HepG2 (cell line): ENCODE results near the gene MOG. TPM values are rescaled to one million over a fixed set of nuclear protein-coding genes. Genes with fewer than 3 reads are reported as not detected.

Experiments
- CCAR2 ChIP-seq: fragments of 200-400 bp; formaldehyde crosslinking; optimal IDR thresholded peaks from 2 replicates; pipeline ENCODE3; 2018; ENCODE audit warnings: low read depth, mild to moderate bottlenecking, low read length, moderate library complexity
- CREM ChIP-seq, 2 experiments: sonication (generic) in 1 of 2; formaldehyde crosslinking in 1 of 2; IDR thresholded peaks; 2 replicates each; pipeline versions ENCODE4 v1.4.0 to v1.6.1; 2016 to 2020; ENCODE audit warnings: antibody characterized with exemption in 1 of 2, mild to moderate bottlenecking in 1 of 2, missing genetic modification reagents in 1 of 2
- EHMT2 ChIP-seq: fragments of 200-600 bp; sonication (generic); IDR thresholded peaks from 2 replicates; pipeline ENCODE4 v1.7.0; 2017; ENCODE audit warnings: antibody characterized with exemption, low read depth, low read length, borderline replicate concordance
- GATAD1 ChIP-seq: IDR thresholded peaks from 2 replicates; pipeline ENCODE4 v1.6.1; 2016; ENCODE audit warnings: missing genetic modification reagents, missing compliant biosample characterization
- ISL2 ChIP-seq: sonication (generic); formaldehyde crosslinking; IDR thresholded peaks from 2 replicates; pipeline ENCODE4 v1.5.0; 2020; ENCODE audit warnings: missing genetic modification reagents
- MEIS1 ChIP-seq: sonication (generic); formaldehyde crosslinking; IDR thresholded peaks from 2 replicates; pipeline ENCODE4 v1.9.0; 2021; ENCODE audit warnings: mild to moderate bottlenecking, missing genetic modification reagents, moderate library complexity, borderline replicate concordance
- NFRKB ChIP-seq: fragments of 450-650 bp; IDR thresholded peaks from 2 replicates; pipeline ENCODE4 v1.6.1; 2017
- PAWR ChIP-seq: sonication (generic); formaldehyde crosslinking; IDR thresholded peaks from 2 replicates; pipeline ENCODE4 v1.4.0; 2020; ENCODE audit warnings: missing genetic modification reagents, mild to moderate bottlenecking, borderline replicate concordance
- POGZ ChIP-seq: sonication (generic); formaldehyde crosslinking; IDR thresholded peaks from 2 replicates; pipeline ENCODE4 v1.4.0; 2020; ENCODE audit warnings: mild to moderate bottlenecking, missing genetic modification reagents
- POLR2AphosphoS2 ChIP-seq: IDR thresholded peaks from 2 replicates; pipeline ENCODE4 v1.6.1; 2011; ENCODE audit warnings: low read depth, low read length, improper control_type of control experiment
- RAD51 ChIP-seq: fragments of 450-650 bp; IDR thresholded peaks from 2 replicates; pipeline ENCODE4 v1.6.1; 2016; ENCODE audit warnings: borderline replicate concordance
- ZBTB42 ChIP-seq: sonication (generic); formaldehyde crosslinking; IDR thresholded peaks from 2 replicates; pipeline ENCODE4 v1.5.0; 2020; ENCODE audit warnings: mild to moderate bottlenecking, missing genetic modification reagents
- ZFP41 ChIP-seq: sonication (generic); formaldehyde crosslinking; IDR thresholded peaks from 2 replicates; pipeline ENCODE4 v1.4.0; 2020; ENCODE audit warnings: mild to moderate bottlenecking, missing genetic modification reagents, borderline replicate concordance
- ZNF451 ChIP-seq: sonication (generic); formaldehyde crosslinking; IDR thresholded peaks from 2 replicates; pipeline ENCODE4 v1.5.0; 2020; ENCODE audit warnings: mild to moderate bottlenecking, missing genetic modification reagents
- ZNF567 ChIP-seq: sonication (generic); formaldehyde crosslinking; IDR thresholded peaks from 2 replicates; pipeline ENCODE4 v1.8.1; 2023; ENCODE audit warnings: mild to moderate bottlenecking, missing genetic modification reagents, borderline replicate concordance
- ZNF572 ChIP-seq: sonication (generic); formaldehyde crosslinking; IDR thresholded peaks from 2 replicates; pipeline ENCODE4 v1.5.1; 2020; ENCODE audit warnings: mild to moderate bottlenecking, missing genetic modification reagents
- ZNF788 ChIP-seq: sonication (generic); formaldehyde crosslinking; IDR thresholded peaks from 2 replicates; pipeline ENCODE4 v1.5.0; 2020; ENCODE audit warnings: mild to moderate bottlenecking, missing genetic modification reagents, borderline replicate concordance
- polyA plus RNA-seq, 8 experiments: library from polyadenylated mRNA; depleted of rRNA in 3 of 8; stranded (reverse) in 7 of 8; unstranded in 1 of 8; fragments of >200 nt; fragmentation: Illumina TruSeq in 4 of 8; extraction: Trizol in 4 of 8; gene quantifications; 2 replicates each; pipeline versions ENCODE4 v1.2.1 to v1.2.3, GENCODE V29; 2011 to 2016; ENCODE audit warnings: low read depth in 4 of 8, missing spikeins in 1 of 8, mixed read lengths in 1 of 8; ENCODE audit not compliant: insufficient read depth in 1 of 8
- total RNA-seq, 5 experiments: library from RNA; depleted of rRNA; stranded (reverse); fragments of >200 nt; fragmentation: Illumina TruSeq; extraction: Trizol; gene quantifications; 2 replicates each; pipeline ENCODE4 v1.2.3, GENCODE V29; 2016; ENCODE audit warnings: low read depth in 1 of 5
- TF ChIP-seq, protein P1 (sequence below): sonication (generic); formaldehyde crosslinking; IDR thresholded peaks from 2 replicates; pipeline ENCODE4 v1.4.0; 2020; ENCODE audit warnings: mild to moderate bottlenecking, missing genetic modification reagents, borderline replicate concordance
- TF ChIP-seq, protein P2 (sequence below): IDR thresholded peaks from 2 replicates; pipeline ENCODE4 v1.6.1; 2016; ENCODE audit warnings: missing compliant biosample characterization, missing genetic modification reagents, borderline replicate concordance
- TF ChIP-seq, protein P3 (sequence below): sonication (generic); formaldehyde crosslinking; IDR thresholded peaks from 2 replicates; pipeline ENCODE4 v1.4.0; 2020; ENCODE audit warnings: missing genetic modification reagents, mild to moderate bottlenecking, borderline replicate concordance
- TF ChIP-seq, protein P4 (sequence below): sonication (generic); formaldehyde crosslinking; IDR thresholded peaks from 2 replicates; pipeline ENCODE4 v1.4.0; 2020; ENCODE audit warnings: missing genetic modification reagents

The MOG gene
- total and polyA plus RNA-seq, 2 of the 13 experiments (the other 11 are each of a cell fraction or from before 2014, with no cell fraction given), result not detected

DNA sequence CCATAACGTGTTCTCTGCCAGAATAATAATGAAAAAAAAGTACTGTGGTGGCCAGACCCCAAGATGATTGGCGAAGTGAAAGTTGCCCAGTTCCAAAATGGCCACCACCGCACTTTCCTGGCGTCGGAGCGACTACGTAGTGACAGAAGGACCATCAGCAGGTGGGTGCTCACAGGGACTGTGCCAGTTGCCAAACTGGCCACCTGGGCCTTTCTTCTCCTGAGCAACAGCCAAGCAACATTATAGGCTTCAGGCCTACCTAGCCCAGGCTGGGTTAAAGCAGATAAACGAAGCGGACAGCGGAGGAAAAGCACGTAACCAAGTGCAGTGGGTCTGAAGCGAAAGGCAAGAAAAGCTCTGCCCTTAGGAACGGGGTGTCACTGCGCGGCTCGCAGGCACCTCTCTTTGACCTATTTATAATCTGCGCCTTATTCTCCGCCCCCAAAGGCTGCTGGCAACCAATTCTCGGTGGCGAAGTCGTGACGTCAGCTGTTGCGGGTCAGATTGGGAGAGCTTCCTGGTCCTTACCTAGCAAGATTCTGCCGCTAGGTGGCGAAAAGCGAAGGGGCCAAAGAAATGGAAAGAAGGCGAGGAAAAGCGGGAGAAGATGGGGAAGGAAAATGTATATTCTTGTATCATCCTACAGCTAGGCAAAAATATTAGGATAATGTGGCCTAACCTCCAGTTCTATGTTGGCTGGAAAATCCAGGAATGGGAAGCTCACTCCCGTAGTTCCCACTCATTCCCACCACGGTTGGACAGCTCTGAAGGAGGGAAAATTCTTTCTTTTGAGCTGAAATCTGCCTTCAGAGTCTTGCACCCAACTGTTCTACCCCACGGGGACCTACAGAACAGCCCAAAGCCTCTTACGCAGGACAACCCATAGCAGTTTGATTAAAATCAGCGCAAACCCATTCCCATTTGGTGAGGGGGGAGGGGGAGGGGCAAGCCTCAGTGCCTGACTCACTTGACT is 6.9 kb upstream of the MOG start (continued):
- TF ChIP-seq, protein P1, sequence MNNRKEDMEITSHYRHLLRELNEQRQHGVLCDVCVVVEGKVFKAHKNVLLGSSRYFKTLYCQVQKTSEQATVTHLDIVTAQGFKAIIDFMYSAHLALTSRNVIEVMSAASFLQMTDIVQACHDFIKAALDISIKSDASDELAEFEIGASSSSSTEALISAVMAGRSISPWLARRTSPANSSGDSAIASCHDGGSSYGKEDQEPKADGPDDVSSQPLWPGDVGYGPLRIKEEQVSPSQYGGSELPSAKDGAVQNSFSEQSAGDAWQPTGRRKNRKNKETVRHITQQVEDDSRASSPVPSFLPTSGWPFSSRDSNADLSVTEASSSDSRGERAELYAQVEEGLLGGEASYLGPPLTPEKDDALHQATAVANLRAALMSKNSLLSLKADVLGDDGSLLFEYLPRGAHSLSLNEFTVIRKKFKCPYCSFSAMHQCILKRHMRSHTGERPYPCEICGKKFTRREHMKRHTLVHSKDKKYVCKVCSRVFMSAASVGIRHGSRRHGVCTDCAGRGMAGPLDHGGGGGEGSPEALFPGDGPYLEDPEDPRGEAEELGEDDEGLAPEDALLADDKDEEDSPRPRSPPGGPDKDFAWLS (CRISPR knock-in tag), result no peak
- TF ChIP-seq CCAR2, result no peak
- no peak for TF ChIP-seq RAD51
- TF ChIP-seq, protein P2, sequence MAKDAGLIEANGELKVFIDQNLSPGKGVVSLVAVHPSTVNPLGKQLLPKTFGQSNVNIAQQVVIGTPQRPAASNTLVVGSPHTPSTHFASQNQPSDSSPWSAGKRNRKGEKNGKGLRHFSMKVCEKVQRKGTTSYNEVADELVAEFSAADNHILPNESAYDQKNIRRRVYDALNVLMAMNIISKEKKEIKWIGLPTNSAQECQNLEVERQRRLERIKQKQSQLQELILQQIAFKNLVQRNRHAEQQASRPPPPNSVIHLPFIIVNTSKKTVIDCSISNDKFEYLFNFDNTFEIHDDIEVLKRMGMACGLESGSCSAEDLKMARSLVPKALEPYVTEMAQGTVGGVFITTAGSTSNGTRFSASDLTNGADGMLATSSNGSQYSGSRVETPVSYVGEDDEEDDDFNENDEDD (CRISPR knock-in tag), result no peak
- TF ChIP-seq, protein P3, sequence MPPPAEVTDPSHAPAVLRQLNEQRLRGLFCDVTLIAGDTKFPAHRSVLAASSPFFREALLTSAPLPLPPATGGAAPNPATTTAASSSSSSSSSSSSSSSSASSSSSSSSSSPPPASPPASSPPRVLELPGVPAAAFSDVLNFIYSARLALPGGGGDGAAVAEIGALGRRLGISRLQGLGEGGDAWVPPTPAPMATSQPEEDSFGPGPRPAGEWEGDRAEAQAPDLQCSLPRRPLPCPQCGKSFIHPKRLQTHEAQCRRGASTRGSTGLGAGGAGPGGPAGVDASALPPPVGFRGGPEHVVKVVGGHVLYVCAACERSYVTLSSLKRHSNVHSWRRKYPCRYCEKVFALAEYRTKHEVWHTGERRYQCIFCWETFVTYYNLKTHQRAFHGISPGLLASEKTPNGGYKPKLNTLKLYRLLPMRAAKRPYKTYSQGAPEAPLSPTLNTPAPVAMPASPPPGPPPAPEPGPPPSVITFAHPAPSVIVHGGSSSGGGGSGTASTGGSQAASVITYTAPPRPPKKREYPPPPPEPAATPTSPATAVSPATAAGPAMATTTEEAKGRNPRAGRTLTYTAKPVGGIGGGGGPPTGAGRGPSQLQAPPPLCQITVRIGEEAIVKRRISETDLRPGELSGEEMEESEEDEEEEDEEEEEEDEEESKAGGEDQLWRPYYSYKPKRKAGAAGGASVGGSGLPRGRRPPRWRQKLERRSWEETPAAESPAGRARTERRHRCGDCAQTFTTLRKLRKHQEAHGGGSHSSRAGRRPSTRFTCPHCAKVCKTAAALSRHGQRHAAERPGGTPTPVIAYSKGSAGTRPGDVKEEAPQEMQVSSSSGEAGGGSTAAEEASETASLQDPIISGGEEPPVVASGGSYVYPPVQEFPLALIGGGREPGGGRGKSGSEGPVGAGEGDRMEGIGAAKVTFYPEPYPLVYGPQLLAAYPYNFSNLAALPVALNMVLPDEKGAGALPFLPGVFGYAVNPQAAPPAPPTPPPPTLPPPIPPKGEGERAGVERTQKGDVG (CRISPR knock-in tag), result 0 out of 2 replicates have a peak, but pooled peaks have one; percentile 2
- peak; percentile 96 for TF ChIP-seq CREM (IDR thresholded peaks at IDR 0.05)
- peak; percentile 57; the same call in 1 of the 2 replicates for TF ChIP-seq CREM (CRISPR knock-in tag; IDR thresholded peaks at IDR 0.05)
- TF ChIP-seq PAWR (CRISPR knock-in tag), result no peak
- TF ChIP-seq GATAD1 (CRISPR knock-in tag), result no peak
- no peak for TF ChIP-seq ZNF567
- TF ChIP-seq EHMT2, result no peak
- no peak for TF ChIP-seq POLR2AphosphoS2
- no peak for TF ChIP-seq ZNF451 (CRISPR knock-in tag)
- no peak for TF ChIP-seq ZFP41
- TF ChIP-seq ZNF572 (CRISPR knock-in tag), result no peak
- TF ChIP-seq ZBTB42 (CRISPR knock-in tag), result no peak
- peak; percentile 31; the same call in 1 of the 2 replicates for TF ChIP-seq ZNF788 (CRISPR knock-in tag)
- TF ChIP-seq POGZ (CRISPR knock-in tag), result peak; percentile 71
- TF ChIP-seq, protein P4, sequence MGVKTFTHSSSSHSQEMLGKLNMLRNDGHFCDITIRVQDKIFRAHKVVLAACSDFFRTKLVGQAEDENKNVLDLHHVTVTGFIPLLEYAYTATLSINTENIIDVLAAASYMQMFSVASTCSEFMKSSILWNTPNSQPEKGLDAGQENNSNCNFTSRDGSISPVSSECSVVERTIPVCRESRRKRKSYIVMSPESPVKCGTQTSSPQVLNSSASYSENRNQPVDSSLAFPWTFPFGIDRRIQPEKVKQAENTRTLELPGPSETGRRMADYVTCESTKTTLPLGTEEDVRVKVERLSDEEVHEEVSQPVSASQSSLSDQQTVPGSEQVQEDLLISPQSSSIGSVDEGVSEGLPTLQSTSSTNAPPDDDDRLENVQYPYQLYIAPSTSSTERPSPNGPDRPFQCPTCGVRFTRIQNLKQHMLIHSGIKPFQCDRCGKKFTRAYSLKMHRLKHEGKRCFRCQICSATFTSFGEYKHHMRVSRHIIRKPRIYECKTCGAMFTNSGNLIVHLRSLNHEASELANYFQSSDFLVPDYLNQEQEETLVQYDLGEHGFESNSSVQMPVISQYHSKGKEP, result no peak
- no peak for TF ChIP-seq MEIS1
- peak; percentile 44; the same call in 1 of the 2 replicates for TF ChIP-seq ISL2 (CRISPR knock-in tag)
- no peak for TF ChIP-seq NFRKB
